Cardiac fibroblast (primary cell): Measurements from ENCODE around the gene CHCHD6.

Experiments used
- DNase-seq, 2 donors: peaks; one replicate each; pipeline versions ENCODE4 v3.0.0 to v3.0.0-alpha.2; 2010; ENCODE audit warnings: low read depth in 2 of 2
- H3K4me3 ChIP-seq, 2 donors: replicated peaks in 1 of 2; 1 replicate in 1 of 2; 2 replicates in 1 of 2; pipeline ENCODE4 v1.5.1; 2011; ENCODE audit warnings: low read depth in 2 of 2, low read length in 2 of 2, mild to moderate bottlenecking in 2 of 2, moderate library complexity in 1 of 2
- TF ChIP-seq, protein P1 (sequence below): IDR thresholded peaks from one replicate; pipeline ENCODE4 v1.5.1; 2011; ENCODE audit warnings: low read depth, mild to moderate bottlenecking, low read length, inconsistent platforms

The CHCHD6 gene

DNA sequence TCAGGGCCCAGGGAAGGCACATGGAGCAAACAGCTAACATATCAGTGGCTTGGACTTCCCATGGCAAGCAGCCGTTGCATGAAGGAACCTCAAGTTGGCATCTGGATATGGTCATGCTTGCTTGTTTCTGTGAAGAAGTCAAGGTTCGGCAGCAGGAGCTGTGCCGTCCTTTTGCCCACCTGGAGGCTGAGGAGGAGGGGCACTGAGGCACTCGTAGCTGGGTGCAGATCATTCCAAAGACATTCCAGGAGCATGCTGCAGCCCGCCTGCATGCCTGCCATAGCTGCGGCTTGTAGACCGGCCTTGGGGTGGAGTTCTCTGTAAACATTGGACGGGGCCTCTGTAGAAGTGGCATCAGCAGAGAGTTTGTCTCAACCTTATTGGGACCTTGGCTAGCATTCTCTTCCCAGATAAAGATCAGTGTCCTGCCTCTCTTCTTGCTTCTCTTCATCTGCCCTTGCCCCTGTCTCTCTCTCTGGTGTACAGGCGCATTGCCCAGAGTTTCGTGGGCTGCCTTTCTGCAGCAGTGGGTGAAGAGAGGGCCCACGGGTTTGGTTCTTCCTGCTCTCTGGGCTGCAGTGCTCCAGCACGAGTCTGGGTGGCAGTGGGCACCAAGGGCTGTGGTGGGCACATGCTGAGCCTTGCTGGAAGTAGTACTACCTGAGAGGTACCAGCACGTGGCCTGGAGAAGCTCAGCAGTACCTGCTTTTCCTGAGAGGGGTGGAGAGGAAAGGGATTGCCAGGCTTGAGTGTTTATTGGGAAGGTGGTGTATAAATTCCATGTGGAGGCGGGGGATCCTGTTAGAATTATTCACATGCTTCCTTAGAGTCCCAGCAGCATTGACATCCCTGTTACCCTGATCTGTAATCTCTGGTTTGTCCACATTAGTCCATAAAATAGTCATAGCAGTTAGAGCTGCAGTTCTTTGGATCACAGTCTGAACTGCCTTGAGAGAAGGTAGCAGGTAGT lies 49.4 kb downstream of the CHCHD6 start:
- TF ChIP-seq, protein P1, sequence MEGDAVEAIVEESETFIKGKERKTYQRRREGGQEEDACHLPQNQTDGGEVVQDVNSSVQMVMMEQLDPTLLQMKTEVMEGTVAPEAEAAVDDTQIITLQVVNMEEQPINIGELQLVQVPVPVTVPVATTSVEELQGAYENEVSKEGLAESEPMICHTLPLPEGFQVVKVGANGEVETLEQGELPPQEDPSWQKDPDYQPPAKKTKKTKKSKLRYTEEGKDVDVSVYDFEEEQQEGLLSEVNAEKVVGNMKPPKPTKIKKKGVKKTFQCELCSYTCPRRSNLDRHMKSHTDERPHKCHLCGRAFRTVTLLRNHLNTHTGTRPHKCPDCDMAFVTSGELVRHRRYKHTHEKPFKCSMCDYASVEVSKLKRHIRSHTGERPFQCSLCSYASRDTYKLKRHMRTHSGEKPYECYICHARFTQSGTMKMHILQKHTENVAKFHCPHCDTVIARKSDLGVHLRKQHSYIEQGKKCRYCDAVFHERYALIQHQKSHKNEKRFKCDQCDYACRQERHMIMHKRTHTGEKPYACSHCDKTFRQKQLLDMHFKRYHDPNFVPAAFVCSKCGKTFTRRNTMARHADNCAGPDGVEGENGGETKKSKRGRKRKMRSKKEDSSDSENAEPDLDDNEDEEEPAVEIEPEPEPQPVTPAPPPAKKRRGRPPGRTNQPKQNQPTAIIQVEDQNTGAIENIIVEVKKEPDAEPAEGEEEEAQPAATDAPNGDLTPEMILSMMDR, result no peak
- peak in 1 of 2 donors; percentile 30 for DNase-seq
- no peak overlapping the region for H3K4me3 ChIP-seq

DNA sequence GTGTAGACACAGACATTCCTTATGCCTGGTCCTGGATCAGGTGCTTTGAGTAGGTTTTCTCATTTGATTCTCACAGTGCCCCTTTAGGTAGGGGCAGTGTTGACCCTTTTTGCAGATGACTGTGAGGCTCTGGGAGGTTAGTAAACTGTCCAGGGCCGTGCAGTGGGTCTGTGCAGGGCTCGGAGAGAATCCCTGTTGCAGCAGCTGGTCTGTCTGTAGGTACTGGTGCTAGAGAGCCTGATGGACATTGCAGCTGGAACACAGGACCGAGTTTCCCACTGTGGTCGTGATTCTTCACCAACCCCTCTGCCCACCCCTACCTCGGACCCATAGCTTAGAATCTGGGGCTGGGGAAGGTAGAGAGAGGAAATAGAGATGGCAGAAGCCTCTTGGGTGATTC lies 51.8 kb downstream of the CHCHD6 start:
- DNase-seq, result no peak
- TF ChIP-seq, protein P1, result no peak
- no peak overlapping the region for H3K4me3 ChIP-seq

DNA sequence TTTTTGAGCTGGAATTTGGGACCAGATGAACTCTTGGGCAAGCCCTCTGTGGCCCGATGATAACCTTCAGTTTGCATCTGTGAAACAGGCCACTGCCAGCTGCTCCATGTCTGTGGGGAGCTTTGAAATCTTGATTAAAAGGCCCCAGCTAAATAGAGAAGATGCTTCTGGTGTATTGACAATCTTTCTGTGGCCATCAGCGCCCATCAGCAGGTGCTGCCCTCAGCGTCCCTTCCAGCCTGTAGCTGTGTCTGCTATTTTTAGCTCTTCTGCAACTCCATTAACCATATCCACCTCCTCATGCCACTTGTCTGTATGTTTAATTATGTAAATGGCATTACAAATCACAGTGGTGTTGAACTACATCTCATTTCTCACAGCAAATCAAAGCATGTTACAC lies 54.0 kb downstream of the CHCHD6 start:
- DNase-seq, result no peak
- no peak overlapping the region for H3K4me3 ChIP-seq
- TF ChIP-seq, protein P1, result no peak

DNA sequence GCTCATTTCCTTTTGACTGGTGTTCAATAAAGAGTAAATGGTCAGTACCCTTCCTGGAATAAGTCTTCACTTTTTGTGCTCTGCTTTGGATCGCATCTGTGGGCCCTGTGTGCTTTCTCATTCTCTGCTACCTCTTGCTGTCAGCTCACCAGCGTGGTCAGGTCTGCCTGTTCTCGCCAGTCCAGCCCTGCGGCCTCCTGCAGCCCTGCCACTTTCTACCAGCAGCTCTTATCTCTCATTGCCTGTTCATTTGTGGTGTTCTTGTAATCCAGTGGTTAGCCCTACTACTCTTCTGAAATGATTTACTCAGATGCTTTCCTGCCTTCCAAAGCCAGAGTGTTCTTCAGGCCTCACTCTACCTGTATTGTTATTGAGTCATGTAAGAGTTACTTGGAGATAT lies 54.8 kb downstream of the CHCHD6 start:
- TF ChIP-seq, protein P1, result no peak
- no peak for DNase-seq
- H3K4me3 ChIP-seq, result no peak overlapping the region

DNA sequence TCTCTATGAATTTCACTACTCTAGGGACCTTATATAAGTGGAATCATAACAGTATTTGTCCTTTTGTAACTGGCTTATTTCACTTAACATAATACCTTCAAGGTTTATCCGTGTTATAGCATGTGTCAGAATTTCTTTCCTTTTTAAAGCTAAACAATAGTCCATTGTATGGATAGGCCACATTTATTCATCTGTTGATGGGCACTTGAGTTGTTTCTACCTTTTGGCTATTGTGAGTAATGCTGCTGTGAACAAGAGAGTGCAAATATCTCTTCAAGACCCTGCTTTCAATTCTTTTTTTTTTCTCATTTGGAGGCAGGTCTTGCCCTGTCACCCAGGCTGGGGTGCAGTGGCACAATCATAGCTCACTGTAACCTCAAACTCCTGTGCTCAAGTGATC lies 56.5 kb downstream of the CHCHD6 start:
- TF ChIP-seq, protein P1, result no peak
- no peak for DNase-seq
- H3K4me3 ChIP-seq, result no peak overlapping the region

DNA sequence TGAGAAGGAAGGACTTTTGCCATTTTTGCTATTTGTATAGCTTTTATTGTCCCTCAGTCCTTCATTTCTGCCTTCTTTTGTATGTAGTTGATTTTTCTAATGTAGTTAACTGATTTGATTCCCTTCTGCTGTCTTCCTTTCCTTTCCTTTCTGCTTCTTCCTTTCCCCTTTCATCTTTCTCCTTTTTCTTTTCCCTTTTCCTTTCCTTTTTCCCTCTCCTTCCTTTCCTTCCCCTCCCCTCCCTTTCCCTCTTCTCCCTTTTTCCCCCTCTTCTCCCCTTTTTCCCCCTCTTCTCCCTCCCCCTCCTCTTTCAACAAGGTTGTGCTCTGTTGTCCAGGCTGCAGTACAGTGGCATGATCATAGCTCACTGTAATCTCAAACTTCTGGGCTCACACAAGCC lies 59.0 kb downstream of the CHCHD6 start:
- DNase-seq, result no peak
- no peak overlapping the region for H3K4me3 ChIP-seq
- TF ChIP-seq, protein P1, result no peak
